Subcutaneous adipose tissue (tissue), 4 donors: ENCODE data around the gene STAM2. TPM values are rescaled to one million over a fixed set of nuclear protein-coding genes. Genes with fewer than 3 reads are reported as not detected.

Experiments
- CTCF ChIP-seq: fragments of 450-650 bp; IDR thresholded peaks from one replicate; pipeline ENCODE4 v1.5.1; 2016; ENCODE audit warnings: low read depth, mild to moderate bottlenecking, control low read depth, antibody characterized with exemption, moderate library complexity
- total RNA-seq, 4 donors: library from RNA; depleted of rRNA; stranded (reverse); fragments of >200 nt; gene quantifications; one replicate each; pipeline ENCODE4 v1.1.0, GENCODE V29; 2016

The STAM2 gene
- total RNA-seq, 4 donors from 2014 or later = 33.5 to 39.4 (median 36.9) TPM

GRCh38 chr2:152165780-152166179 lies 9.8 kb downstream of the STAM2 start:
- TF ChIP-seq CTCF = no peak

GRCh38 chr2:152165306-152165705 lies 10.3 kb downstream of the STAM2 start:
- TF ChIP-seq CTCF = no peak

- TF ChIP-seq CTCF = no peak
Observed at GRCh38 chr2:152162141-152162540, 13.4 kb downstream of the STAM2 start.

- TF ChIP-seq CTCF = no peak
Observed at GRCh38 chr2:152161598-152161997, 14.0 kb downstream of the STAM2 start.

- TF ChIP-seq CTCF = no peak
Observed at GRCh38 chr2:152157253-152157652, 18.3 kb downstream of the STAM2 start.

GRCh38 chr2:152155209-152155608 lies 20.4 kb downstream of the STAM2 start:
- no peak for TF ChIP-seq CTCF

GRCh38 chr2:152154462-152154861 lies 21.1 kb downstream of the STAM2 start:
- TF ChIP-seq CTCF = no peak
